GM19025 (cell line): ENCODE data around the gene MT1E.
"Not testable (repeated sequence)": the region's sequence is repeated elsewhere in the genome, so short reads cannot be mapped to it uniquely, and the experiment has no call there.

Experiments
- ATAC-seq: cut with Tn5 transposase; IDR thresholded peaks from one replicate; pipeline ENCODE4 v1.9.1; 2021; ENCODE audit warnings: mild to moderate bottlenecking, low read depth, moderate library complexity; ENCODE audit not compliant: unreplicated experiment

MT1E gene

GRCh38 chr16:56606476-56607108, 19.0 kb upstream of the MT1E start:
- ATAC-seq: no peak

- no peak for ATAC-seq
These were observed 18.4 kb upstream of the MT1E start for GRCh38 chr16:56607109-56607618.

GRCh38 chr16:56607675-56608042, 17.9 kb upstream of the MT1E start:
- no peak for ATAC-seq

GRCh38 chr16:56608043-56608875, 17.3 kb upstream of the MT1E start, which contains the start of gene MT2A:
TSS of gene MT2A (plus strand) at chr16:56608584. CDS start at chr16:56608656, 72 bp downstream.
- ATAC-seq: peak; percentile 93

GRCh38 chr16:56608876-56609462, 16.6 kb upstream of the MT1E start:
- ATAC-seq: no peak

GRCh38 chr16:56609463-56609921, 16.1 kb upstream of the MT1E start:
- no peak for ATAC-seq

- ATAC-seq: no peak
These were observed 15.5 kb upstream of the MT1E start for GRCh38 chr16:56610017-56610608.

- ATAC-seq: no peak
These were observed 14.9 kb upstream of the MT1E start for GRCh38 chr16:56610609-56611111.

GRCh38 chr16:56611281-56611833, 14.2 kb upstream of the MT1E start:
- ATAC-seq: no peak

- no peak for ATAC-seq
These were observed 11.9 kb upstream of the MT1E start for GRCh38 chr16:56613706-56614105.

- no peak for ATAC-seq
These were observed 11.0 kb upstream of the MT1E start for GRCh38 chr16:56614549-56614991.

- no peak for ATAC-seq
These were observed 10.2 kb upstream of the MT1E start for GRCh38 chr16:56615353-56615752.

GRCh38 chr16:56616608-56617211, 8.9 kb upstream of the MT1E start:
- no peak for ATAC-seq

- no peak for ATAC-seq
These were observed 8.1 kb upstream of the MT1E start for GRCh38 chr16:56617212-56618085.

GRCh38 chr16:56618138-56618537, 7.4 kb upstream of the MT1E start:
- ATAC-seq: no peak

GRCh38 chr16:56620339-56620897, 5.2 kb upstream of the MT1E start:
- no peak for ATAC-seq

- ATAC-seq: not testable (repeated sequence)
These were observed 3.7 kb upstream of the MT1E start for GRCh38 chr16:56621665-56622445.

GRCh38 chr16:56623184-56623583, 2.4 kb upstream of the MT1E start:
- ATAC-seq: not testable (repeated sequence)
